Cardiac muscle cell (in vitro differentiated cells and primary cell): ENCODE data around the gene OR6C2. TPM values are rescaled to one million over a fixed set of nuclear protein-coding genes. Genes with fewer than 3 reads are reported as not detected.
"Not testable (repeated sequence)": the region's sequence is repeated elsewhere in the genome, so short reads cannot be mapped to it uniquely, and the experiment has no call there.

Experiments used
- DNase-seq, 2 donors: peaks; one replicate each; pipeline versions ENCODE4 v3.0.0 to v3.0.0-alpha.2; 2010 to 2017; ENCODE audit warnings: low read depth in 1 of 2, low spot score in 1 of 2
- H3K27ac ChIP-seq: fragments of 200-600 bp; sonication (generic); 2 replicates; pipeline ENCODE4 v1.5.1; 2016
- H3K27me3 ChIP-seq: fragments of 200-600 bp; sonication (generic); 2 replicates; pipeline ENCODE4 v1.6.0; 2016; ENCODE audit warnings: control low read depth
- H3K36me3 ChIP-seq: fragments of 200-600 bp; sonication (generic); 2 replicates; pipeline ENCODE4 v1.5.1; 2016; ENCODE audit warnings: control low read depth
- H3K4me1 ChIP-seq: fragments of 200-600 bp; sonication (generic); 2 replicates; pipeline ENCODE4 v1.8.1; 2017; ENCODE audit warnings: low read depth, mild to moderate bottlenecking, mixed run types
- H3K4me3 ChIP-seq: fragments of 200-600 bp; sonication (generic); 2 replicates; pipeline ENCODE4 v1.5.1; 2016; ENCODE audit warnings: mild to moderate bottlenecking
- H3K9me3 ChIP-seq: fragments of 200-600 bp; sonication (generic); 2 replicates; pipeline ENCODE4 v1.5.1; 2017; ENCODE audit warnings: low read depth, mild to moderate bottlenecking, control low read depth
- CTCF ChIP-seq: IDR thresholded peaks from 2 replicates; pipeline ENCODE4 v1.5.1; 2012; ENCODE audit warnings: low read depth, mild to moderate bottlenecking, low read length
- polyA plus RNA-seq: library from polyadenylated mRNA; unstranded; fragments of >200 nt; fragmentation: Nextera tagmentation; extraction: Ambion mirVana; gene quantifications from 2 replicates; pipeline ENCODE4 v1.2.1, GENCODE V29; 2016
- total RNA-seq: library from RNA; depleted of rRNA; stranded (reverse); fragments of >200 nt; gene quantifications from 2 replicates; pipeline ENCODE4 v1.2.3, GENCODE V29; 2016

The OR6C2 gene
- total and polyA plus RNA-seq, 2 experiments from 2014 or later: not detected

- H3K27me3 ChIP-seq: no peaks in the 10 kb centered on the region
- no peak overlapping the region for H3K4me3 ChIP-seq
- peak in 1 of 2 donors; percentile 3 for DNase-seq
- H3K27ac ChIP-seq: no peak overlapping the region
- H3K9me3 ChIP-seq: no peaks in the 10 kb centered on the region
- TF ChIP-seq CTCF: no peak
- no peaks in the 10 kb centered on the region for H3K36me3 ChIP-seq
- H3K4me1 ChIP-seq: no peaks in the 10 kb centered on the region
Observed at GRCh38 chr12:55446326-55446725, 2.5 kb downstream of the OR6C2 start.

GRCh38 chr12:55448825-55449224, 4.9 kb downstream of the OR6C2 start:
- no peak for DNase-seq
- no peak for TF ChIP-seq CTCF
- no peaks in the 10 kb centered on the region for H3K36me3 ChIP-seq

GRCh38 chr12:55464926-55465325, 21.1 kb downstream of the OR6C2 start:
- not testable (repeated sequence) for H3K9me3 ChIP-seq, H3K4me1 ChIP-seq

More at GRCh38 chr12:55448825-55449224, 4.9 kb downstream of the OR6C2 start:
- no peaks in the 10 kb centered on the region for H3K27me3 ChIP-seq
- no peaks in the 10 kb centered on the region for H3K4me1 ChIP-seq
- H3K4me3 ChIP-seq: no peak overlapping the region
- H3K9me3 ChIP-seq: no peaks in the 10 kb centered on the region
- no peak overlapping the region for H3K27ac ChIP-seq

GRCh38 chr12:55467836-55468235, 24.0 kb downstream of the OR6C2 start:
- Histone ChIP-seq H3K27ac (no peak overlapping the region), H3K27me3 (no peaks in the 10 kb centered on the region), H3K9me3 (no peaks in the 10 kb centered on the region), H3K4me1 (no peaks in the 10 kb centered on the region), H3K36me3 (no peaks in the 10 kb centered on the region), H3K4me3 (no peak overlapping the region)
- DNase-seq: no peak
- TF ChIP-seq CTCF: no peak

More at GRCh38 chr12:55464926-55465325, 21.1 kb downstream of the OR6C2 start:
- not testable (repeated sequence) for H3K36me3 ChIP-seq, H3K27me3 ChIP-seq, H3K4me3 ChIP-seq, DNase-seq, H3K27ac ChIP-seq

- DNase-seq: no peak
- Histone ChIP-seq H3K36me3 (no peaks in the 10 kb centered on the region), H3K9me3 (no peaks in the 10 kb centered on the region), H3K27ac (no peak overlapping the region), H3K4me1 (no peaks in the 10 kb centered on the region), H3K4me3 (no peak overlapping the region), H3K27me3 (no peaks in the 10 kb centered on the region)
- no peak for TF ChIP-seq CTCF
Observed at GRCh38 chr12:55469291-55469690, 25.4 kb downstream of the OR6C2 start.

GRCh38 chr12:55470088-55470829, 26.4 kb downstream of the OR6C2 start, which contains the start of gene OR6C70:
Gene OR6C70 (minus strand): TSS chr12:55470138. CDS start chr12:55470138, 0 bp downstream.
- no peak for DNase-seq
- Histone ChIP-seq H3K27ac (no peak within 1 kb of the TSS), H3K9me3 (no peaks in the 10 kb centered on the region), H3K4me1 (no peaks in the 10 kb centered on the region), H3K27me3 (no peaks in the 10 kb centered on the region), H3K36me3 (no peaks in the 10 kb centered on the region), H3K4me3 (no peak within 1 kb of the TSS)
- TF ChIP-seq CTCF: no peak
